Measurements from ENCODE around the gene KRTAP10-12.

Gene KRTAP10-12

GRCh38 chr21:44712203-44713028, 15.4 kb downstream of the KRTAP10-12 start:
- peak; percentile 22 for DNase-seq

DNA sequence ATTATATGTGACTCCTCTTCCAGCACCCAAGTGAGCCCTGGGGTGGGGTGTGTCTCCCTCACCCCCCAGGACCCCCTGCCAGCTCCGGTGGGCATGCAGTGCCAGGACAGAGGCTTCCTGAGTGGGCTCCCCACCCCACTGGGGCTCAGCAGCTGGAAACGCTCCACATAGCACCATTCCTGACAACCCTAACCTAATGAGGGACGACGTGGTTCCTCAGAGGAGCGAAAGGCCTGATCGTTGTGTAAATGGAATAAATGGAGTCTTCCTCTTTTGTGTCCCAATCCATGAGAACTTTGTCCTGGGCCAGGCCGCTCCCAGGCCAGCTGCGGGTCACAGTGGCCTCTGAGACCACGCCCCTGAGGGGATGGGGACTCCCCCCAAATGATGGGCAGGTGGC, 16.2 kb downstream of the KRTAP10-12 start:
- no peak for DNase-seq

DNA sequence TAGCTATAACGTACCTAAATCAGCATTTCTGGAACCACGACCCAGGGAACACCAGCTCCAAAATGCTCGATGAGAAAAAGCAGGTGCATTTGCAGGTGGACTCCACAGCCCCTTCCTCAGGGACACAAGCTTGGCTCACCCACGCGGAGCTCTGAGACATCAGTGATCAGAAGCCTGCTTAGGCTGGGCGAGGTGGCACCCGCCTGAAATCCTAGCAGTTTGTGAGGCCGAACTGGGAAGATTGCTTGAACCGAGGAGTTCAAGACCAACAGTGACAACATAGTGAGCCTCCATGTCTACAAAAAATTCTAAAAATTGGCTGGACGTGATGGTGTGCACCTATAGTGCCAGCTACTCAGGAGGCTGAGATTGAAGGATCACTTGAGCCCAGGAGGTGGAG, 16.9 kb downstream of the KRTAP10-12 start:
- DNase-seq: peak; percentile 4

GRCh38 chr21:44714905-44715304, 17.9 kb downstream of the KRTAP10-12 start:
- DNase-seq: peak; percentile 4

GRCh38 chr21:44716984-44717383, 20.0 kb downstream of the KRTAP10-12 start:
- no peak for DNase-seq

DNA sequence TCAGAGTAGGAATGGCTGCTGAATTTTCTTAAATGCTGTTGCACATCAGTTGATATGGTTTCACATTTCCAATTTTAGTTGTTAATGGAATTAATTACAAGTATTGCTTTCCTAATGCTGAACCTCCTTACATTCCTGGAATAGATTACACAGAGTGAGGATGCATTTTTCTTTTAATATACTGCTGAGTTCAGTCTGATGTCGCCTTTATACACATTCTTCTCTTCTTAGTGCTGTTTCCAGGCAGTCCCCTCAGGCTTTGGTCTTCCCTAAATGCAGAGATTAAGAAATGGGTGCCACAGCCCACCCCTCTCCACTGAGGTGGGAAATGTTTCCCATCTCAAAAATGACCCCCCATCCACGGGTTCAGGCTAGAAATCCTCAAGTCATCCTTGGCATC, 21.1 kb downstream of the KRTAP10-12 start:
- DNase-seq: no peak

DNA sequence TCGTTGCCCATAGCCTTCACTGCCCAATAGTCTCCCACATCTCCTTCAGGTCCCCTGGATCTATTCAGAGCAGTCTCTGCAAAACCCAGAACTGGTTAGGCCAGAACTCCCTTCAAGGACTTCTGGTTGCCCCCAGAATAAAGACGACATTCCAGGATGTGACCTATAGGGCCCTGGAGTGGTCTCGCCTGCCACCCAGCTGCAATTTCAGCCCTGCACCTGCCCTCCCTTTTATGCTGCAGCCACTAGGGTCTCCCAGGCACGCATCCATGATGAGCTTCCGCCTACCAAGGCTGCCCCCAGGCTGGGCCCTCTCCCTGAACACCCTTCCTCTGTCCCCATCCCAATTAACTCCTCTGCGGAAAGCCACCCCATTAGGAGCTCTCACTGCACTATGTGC, 21.6 kb downstream of the KRTAP10-12 start:
- peak; percentile 11 for DNase-seq

GRCh38 chr21:44720170-44720569, 23.2 kb downstream of the KRTAP10-12 start:
- DNase-seq: no peak

DNA sequence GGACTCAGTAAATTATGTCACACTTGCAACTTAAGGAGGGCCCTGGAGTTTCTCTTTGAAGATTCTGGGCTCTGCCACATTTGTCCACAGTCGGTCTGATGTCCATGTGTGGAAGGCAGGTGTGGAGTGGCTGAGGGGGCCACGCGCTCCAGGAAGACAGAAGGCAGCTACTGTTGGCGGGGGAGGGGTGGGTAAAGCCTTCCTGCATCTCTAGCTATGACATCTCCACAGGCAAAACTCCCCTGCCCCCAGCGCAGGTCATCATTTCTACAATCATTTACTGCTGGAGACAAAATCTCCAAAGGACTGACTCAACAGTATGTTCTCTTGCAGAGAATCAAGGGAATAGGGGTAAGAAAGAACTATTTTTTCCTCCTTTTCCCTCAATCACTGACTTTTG, 25.8 kb downstream of the KRTAP10-12 start:
- DNase-seq: peak; percentile 15

GRCh38 chr21:44723177-44724131, 26.5 kb downstream of the KRTAP10-12 start:
- peak; percentile 66 for DNase-seq

DNA sequence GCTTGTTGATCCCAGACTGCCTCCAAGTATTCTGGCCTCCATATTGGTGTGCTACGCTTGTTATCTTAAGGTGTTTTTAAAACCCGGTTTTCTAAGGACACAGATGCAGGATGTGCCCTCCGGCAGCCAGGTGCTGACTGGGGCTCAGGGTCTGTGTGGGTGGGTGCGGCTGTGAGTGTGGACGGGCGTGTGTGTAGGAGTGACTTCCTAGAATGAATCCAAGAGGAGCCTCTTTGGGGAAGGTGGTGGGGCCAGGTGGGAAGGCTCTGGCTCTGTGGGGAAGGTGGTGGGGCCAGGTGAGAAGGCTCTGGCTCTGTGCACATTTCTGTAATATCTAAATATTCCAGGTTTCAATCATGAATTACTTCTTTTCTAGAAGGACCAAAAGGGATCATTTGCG, 27.2 kb downstream of the KRTAP10-12 start:
- peak; percentile 29 for DNase-seq

GRCh38 chr21:44724926-44725325, 28.0 kb downstream of the KRTAP10-12 start:
- DNase-seq: no peak

- DNase-seq: peak; percentile 10
Measured at GRCh38 chr21:44726826-44727225, 29.9 kb downstream of the KRTAP10-12 start.

- DNase-seq: no peak
Measured at GRCh38 chr21:44727321-44727720, 30.3 kb downstream of the KRTAP10-12 start.

DNA sequence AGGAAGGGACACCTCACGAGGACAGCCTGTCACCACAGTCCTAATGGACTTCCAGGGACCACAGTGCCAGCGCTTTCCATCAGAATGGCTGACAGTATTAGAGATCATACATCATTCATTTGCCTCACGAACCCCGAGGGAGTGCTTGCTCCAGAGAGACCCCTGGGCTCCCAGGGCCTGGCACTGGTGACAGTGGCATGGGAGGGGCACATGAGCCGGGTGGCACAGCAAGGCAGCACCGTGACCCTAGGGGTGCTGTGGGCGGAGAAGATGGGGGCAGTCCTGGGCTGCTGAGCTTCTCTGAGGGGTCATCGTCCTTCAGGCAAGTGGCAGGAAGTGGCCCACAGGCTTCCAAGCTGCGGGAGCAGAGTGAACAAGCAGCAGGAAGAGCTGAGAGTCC, 30.8 kb downstream of the KRTAP10-12 start:
- DNase-seq: peak; percentile 18

DNA sequence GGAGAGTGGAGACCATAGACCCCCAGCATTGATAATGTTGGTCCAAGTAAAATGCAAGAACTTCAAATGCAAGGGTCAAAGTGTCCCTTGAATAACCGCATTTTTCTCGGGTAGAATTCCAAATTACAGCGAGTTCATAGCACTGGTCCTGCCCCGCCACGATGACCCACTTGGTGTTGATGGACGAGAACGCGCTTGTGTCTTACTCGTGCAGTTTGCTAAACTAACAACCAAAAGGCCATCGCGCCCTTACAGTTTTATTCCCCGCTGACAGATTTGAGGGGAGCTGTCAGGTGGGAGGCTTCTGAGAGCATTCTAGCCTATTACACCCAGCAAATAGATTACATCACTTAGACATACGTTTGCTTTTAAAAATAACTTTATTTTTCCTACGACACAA, 31.7 kb downstream of the KRTAP10-12 start:
- no peak for DNase-seq

GRCh38 chr21:44729336-44730027, 32.5 kb downstream of the KRTAP10-12 start:
- DNase-seq: peak; percentile 17

GRCh38 chr21:44730028-44730395, 33.0 kb downstream of the KRTAP10-12 start:
- DNase-seq: peak; percentile 9

GRCh38 chr21:44730951-44731579, 34.1 kb downstream of the KRTAP10-12 start:
- DNase-seq: no peak

GRCh38 chr21:44732263-44732662, 35.3 kb downstream of the KRTAP10-12 start:
- DNase-seq: no peak

DNA sequence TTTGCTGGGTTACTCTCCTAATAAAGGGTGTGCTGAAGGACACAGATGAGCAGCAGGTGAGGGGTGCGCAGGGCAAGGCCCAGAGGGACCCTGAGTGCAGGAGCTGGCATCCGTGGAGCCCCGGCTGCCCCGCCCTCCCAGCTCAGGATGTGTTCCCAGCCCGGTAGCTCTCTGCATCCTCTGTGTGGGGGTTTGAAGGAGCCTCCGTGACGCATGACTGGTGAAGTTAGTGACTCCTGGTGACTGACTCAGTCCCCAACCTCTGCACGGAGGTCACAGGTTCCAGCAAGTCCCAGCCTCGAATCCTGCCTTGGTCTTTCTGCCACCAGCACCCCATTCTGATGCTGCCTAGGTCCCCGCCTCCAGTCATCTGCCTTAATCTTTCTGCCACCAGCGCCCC, 36.0 kb downstream of the KRTAP10-12 start:
- DNase-seq: no peak

- no peak for DNase-seq
Measured at GRCh38 chr21:44734026-44734745, 37.2 kb downstream of the KRTAP10-12 start.
